KMS-11 (cell line): ENCODE data around the gene CDH24.

Source experiments
- H2AFZ ChIP-seq: fragments of 200-600 bp; sonication (generic); 2 replicates; pipeline ENCODE4 v1.6.1; 2016; ENCODE audit warnings: antibody characterized with exemption, mixed run types, low read depth
- H3K27ac ChIP-seq: fragments of 200-600 bp; sonication (generic); 2 replicates; pipeline ENCODE4 v1.6.1; 2016; ENCODE audit warnings: mild to moderate bottlenecking, mixed run types
- H3K27me3 ChIP-seq: fragments of 200-600 bp; sonication (generic); 2 replicates; pipeline ENCODE4 v1.6.1; 2017; ENCODE audit warnings: mild to moderate bottlenecking, low read depth, mixed run types, moderate library complexity; ENCODE audit not compliant: insufficient read depth
- H3K36me3 ChIP-seq: fragments of 200-600 bp; sonication (generic); 2 replicates; pipeline ENCODE4 v1.6.1; 2017; ENCODE audit warnings: mild to moderate bottlenecking, mixed run types; ENCODE audit not compliant: insufficient read depth
- H3K4me1 ChIP-seq: fragments of 200-600 bp; sonication (generic); 2 replicates; pipeline ENCODE4 v1.6.1; 2016; ENCODE audit warnings: mild to moderate bottlenecking, low read depth, mixed run types; ENCODE audit not compliant: poor library complexity, severe bottlenecking
- H3K4me2 ChIP-seq: fragments of 200-600 bp; sonication (generic); 2 replicates; pipeline ENCODE4 v1.7.0; 2016; ENCODE audit warnings: mild to moderate bottlenecking, mixed run types
- H3K4me3 ChIP-seq: fragments of 200-600 bp; sonication (generic); IDR thresholded peaks from 2 replicates; pipeline ENCODE4 v1.6.1; 2017; ENCODE audit warnings: low read depth, low read length, mixed read lengths; ENCODE audit not compliant: insufficient read depth
- H3K79me2 ChIP-seq: fragments of 200-600 bp; sonication (generic); 2 replicates; pipeline ENCODE4 v1.6.1; 2016; ENCODE audit warnings: low read depth, mixed run types; ENCODE audit not compliant: insufficient read depth
- H3K9ac ChIP-seq: fragments of 200-600 bp; sonication (generic); 2 replicates; pipeline ENCODE4 v1.6.1; 2016; ENCODE audit warnings: mild to moderate bottlenecking, mixed run types
- H4K20me1 ChIP-seq: fragments of 200-600 bp; sonication (generic); 2 replicates; pipeline ENCODE4 v1.6.1; 2016; ENCODE audit warnings: mild to moderate bottlenecking, mixed run types; ENCODE audit not compliant: insufficient read depth
- TF ChIP-seq, protein P1 (sequence below): fragments of 200-600 bp; sonication (generic); conservative IDR thresholded peaks from 2 replicates; pipeline ENCODE4 v1.6.1; 2017; ENCODE audit warnings: low read depth, mild to moderate bottlenecking, antibody characterized with exemption, low read length, moderate library complexity, mixed read lengths

The CDH24 gene

DNA sequence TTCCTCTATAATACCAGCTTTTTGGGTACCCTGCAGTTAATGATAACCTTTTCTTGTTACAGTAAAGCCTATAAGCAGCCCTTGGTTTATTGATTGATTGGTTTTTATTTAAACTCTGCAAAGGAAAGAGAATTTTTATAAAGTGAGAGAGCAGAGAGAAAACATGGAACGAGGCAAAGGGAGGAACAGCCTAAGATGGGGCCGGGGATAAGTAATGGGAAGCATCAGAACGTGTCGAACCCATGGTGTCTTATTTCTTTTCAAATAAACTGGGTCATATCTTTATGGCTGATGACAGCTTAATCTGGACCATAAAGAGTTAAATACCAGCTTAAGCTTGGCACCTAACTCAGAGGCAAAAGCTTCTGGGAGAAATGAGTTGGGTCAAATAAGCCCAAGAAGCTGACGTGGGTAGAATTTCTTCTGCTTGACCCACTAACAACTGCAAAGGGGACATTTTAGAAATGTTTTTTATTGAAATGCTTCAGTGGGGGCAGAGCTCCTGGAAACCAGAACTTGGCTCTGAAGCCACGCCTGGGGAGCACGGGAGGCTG lies 35.4 kb downstream of the CDH24 start:
- Histone ChIP-seq H3K4me2 (no peak overlapping the region), H3K27me3 (no peaks in the 10 kb centered on the region), H3K36me3 (no peaks in the 10 kb centered on the region), H2AFZ (no peak overlapping the region), H3K9ac (no peak overlapping the region), H3K27ac (no peak overlapping the region), H3K4me1 (no peaks in the 10 kb centered on the region), H3K4me3 (no peak overlapping the region), H3K79me2 (no peaks in the 10 kb centered on the region), H4K20me1 (no peaks in the 10 kb centered on the region)
- TF ChIP-seq, protein P1, sequence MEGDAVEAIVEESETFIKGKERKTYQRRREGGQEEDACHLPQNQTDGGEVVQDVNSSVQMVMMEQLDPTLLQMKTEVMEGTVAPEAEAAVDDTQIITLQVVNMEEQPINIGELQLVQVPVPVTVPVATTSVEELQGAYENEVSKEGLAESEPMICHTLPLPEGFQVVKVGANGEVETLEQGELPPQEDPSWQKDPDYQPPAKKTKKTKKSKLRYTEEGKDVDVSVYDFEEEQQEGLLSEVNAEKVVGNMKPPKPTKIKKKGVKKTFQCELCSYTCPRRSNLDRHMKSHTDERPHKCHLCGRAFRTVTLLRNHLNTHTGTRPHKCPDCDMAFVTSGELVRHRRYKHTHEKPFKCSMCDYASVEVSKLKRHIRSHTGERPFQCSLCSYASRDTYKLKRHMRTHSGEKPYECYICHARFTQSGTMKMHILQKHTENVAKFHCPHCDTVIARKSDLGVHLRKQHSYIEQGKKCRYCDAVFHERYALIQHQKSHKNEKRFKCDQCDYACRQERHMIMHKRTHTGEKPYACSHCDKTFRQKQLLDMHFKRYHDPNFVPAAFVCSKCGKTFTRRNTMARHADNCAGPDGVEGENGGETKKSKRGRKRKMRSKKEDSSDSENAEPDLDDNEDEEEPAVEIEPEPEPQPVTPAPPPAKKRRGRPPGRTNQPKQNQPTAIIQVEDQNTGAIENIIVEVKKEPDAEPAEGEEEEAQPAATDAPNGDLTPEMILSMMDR, result no peak

DNA sequence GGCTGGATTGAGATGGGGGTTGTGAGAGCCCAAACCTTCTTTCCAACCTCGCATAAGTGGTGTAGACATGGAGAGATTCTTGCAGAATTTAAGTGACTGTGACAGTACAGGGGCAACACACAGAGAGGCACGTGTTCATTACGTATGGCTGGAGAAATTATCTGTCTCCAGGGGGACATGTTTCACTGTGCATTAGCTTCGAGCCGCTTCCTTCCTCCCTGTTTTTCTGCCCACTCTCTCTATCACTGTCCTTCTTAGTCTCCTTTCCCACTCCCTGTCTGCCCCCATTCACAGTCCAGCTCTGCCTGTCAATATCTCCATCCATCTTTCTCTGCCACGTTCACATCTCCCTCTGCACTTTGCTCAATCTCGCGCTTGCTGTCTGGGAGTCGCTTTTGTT lies 35.9 kb downstream of the CDH24 start:
- Histone ChIP-seq H4K20me1 (no peaks in the 10 kb centered on the region), H3K79me2 (no peaks in the 10 kb centered on the region), H2AFZ (no peak overlapping the region), H3K27ac (no peak overlapping the region), H3K4me1 (no peaks in the 10 kb centered on the region), H3K27me3 (no peaks in the 10 kb centered on the region), H3K4me2 (no peak overlapping the region), H3K4me3 (no peak overlapping the region), H3K36me3 (no peaks in the 10 kb centered on the region), H3K9ac (no peak overlapping the region)
- TF ChIP-seq, protein P1, result no peak

DNA sequence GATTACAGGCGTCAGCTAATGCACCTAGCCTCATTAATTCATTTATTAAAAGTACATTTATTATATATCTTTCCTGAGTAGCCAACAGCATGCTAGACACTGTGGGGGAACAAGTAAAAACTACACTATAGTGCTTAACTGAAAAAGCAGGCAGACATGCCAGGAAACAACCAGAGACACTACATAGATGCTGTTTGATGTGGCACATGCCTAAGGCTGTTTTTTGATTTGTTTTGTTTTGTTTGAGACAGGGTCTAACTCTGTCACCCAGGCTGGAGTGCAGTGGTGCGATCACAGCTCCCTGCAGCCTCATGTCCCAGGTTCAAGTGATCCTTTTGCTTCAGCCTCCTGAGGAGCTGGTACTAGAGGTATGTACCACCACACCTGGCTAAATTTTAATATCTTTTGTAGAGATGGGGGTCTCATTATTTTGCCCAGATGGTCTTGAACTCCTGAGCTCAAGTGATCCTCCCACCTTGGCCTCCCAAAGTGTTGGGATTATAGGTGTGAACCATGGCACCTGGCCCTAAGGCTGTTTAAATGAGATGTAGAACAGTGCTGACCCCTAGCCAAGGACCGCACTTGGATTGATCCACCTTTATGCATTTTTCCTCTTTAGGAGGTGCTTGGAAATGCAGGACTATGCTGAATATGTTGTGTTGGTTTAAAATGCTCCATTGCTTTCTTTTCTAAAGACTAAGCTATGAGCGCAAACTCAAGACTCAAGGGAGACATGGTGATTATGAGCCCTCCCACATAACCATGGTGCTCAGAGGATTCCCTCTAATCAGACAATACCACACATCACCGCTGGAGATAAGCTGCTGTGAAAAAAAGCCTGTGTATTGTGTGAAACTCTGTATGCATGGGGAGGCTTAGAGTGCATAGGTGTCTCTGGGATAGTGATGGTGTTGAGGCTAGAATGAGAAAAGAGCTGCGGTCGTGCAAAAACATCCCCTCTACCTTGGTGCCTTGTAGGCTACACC lies 36.9 kb downstream of the CDH24 start:
- Histone ChIP-seq H3K9ac (no peak overlapping the region), H4K20me1 (no peaks in the 10 kb centered on the region), H3K36me3 (no peaks in the 10 kb centered on the region), H3K4me2 (no peak overlapping the region), H2AFZ (no peak overlapping the region), H3K4me3 (no peak overlapping the region), H3K27me3 (no peaks in the 10 kb centered on the region), H3K79me2 (no peaks in the 10 kb centered on the region), H3K4me1 (no peaks in the 10 kb centered on the region), H3K27ac (no peak overlapping the region)
- TF ChIP-seq, protein P1, result no peak

DNA sequence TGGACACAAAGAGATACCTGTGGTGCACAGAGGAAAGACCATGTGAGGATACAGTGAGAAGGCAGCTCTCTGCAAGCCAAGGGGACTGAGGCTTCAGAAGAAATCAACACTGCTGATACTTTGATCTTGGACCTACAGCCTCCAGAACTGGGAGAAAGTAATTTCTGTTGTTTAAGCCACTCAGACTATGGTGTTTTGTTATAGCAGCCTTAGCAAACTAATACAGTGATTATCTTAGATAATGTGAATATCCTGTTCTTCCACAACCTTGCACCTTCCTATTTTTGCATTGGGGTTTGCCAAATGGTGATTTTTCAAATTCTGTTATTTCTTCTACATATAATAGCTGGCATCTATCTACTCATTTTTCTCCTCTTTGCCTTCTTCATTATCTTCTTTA lies 39.2 kb downstream of the CDH24 start:
- no peak overlapping the region for H3K4me3 ChIP-seq
- H3K36me3 ChIP-seq, result no peaks in the 10 kb centered on the region
- no peak overlapping the region for H3K27ac ChIP-seq
- no peaks in the 10 kb centered on the region for H3K27me3 ChIP-seq
- H3K4me1 ChIP-seq, result no peaks in the 10 kb centered on the region
- no peak overlapping the region for H3K4me2 ChIP-seq
- no peak overlapping the region for H2AFZ ChIP-seq
- H4K20me1 ChIP-seq, result no peaks in the 10 kb centered on the region
- H3K79me2 ChIP-seq, result no peaks in the 10 kb centered on the region
- H3K9ac ChIP-seq, result no peak overlapping the region
- TF ChIP-seq, protein P1, result no peak
